ENCODE data around the gene MLLT3.

- no peak for TF ChIP-seq EZH2phosphoT487 (IDR thresholded peaks at IDR 0.05; ENCODE audit: insufficient read depth, low read depth)
- TF ChIP-seq EZH2 (IDR thresholded peaks at IDR 0.05; ENCODE audit: insufficient read depth, poor library complexity, severe bottlenecking), result no peak
Observed at GRCh38 chr9:20398536-20399338, 223.6 kb downstream of the MLLT3 start.

Measured in GM23248 (cell line).